NCI-H1092 treated with DMSO at 0.1 percent for 48 hours (cell line): Measurements from ENCODE around the gene HNRNPLL.

Experiments used
- DNase-seq: peaks from one replicate; lab custom pipeline; 2025; lab: John Stamatoyannopoulos, UW

The HNRNPLL gene

GRCh38 chr2:38527338-38528007 lies 75.3 kb downstream of the HNRNPLL start:
- no peak for DNase-seq

DNA sequence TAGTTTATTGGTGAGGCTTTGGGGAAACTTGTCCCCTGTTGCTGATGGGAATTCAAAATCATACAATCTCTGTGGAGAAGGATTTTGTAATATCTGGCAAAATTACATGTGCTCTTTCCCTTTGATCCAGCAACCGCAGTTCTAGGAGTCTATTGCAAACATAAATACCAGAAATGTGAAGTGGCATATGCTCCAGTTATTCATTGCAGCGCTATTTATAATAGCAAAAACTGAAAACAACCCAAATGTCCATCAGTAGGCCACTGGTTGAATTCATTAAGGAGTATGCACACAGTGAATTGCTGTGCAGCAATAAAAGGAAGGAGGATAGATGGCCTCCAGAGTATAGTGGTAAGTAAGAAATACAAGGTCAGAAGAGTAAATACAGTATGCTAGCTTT lies 76.5 kb downstream of the HNRNPLL start:
- no peak for DNase-seq

- no peak for DNase-seq
These were observed 78.1 kb downstream of the HNRNPLL start for GRCh38 chr2:38524580-38524979.

DNA sequence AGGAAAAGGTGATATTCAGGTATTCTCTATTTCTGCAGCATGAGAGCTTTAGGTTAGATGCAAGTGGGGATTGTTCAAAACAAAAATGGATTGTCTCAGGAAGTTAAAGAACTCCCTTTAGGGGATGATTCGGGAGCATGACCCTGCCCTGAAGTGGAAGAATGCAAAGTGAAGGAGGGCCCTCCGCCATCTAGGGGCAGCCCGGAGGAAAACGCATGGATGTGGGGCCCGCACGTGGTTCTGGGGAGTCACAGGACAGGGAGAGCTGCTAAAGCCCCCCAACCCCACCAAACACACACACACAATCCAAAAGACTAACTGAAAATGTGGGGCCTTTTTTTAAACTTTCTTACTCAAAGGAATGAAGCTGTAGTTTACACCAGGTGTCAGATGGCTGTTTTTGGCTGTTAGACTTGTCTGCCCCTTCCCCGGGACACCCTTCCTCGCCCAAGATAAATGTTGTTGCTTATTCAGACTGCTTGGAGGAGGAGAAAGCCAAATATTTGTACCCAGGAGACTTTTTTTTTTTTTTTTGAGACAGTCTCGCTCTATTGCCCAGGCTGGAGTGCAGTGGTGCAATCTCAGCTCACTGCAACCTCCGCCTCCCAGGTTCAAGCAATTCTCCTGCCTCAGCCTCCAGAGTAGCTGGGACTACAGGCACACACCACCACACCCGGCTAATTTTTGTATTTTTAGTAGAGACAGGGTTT lies 78.8 kb downstream of the HNRNPLL start:
- no peak for DNase-seq

DNA sequence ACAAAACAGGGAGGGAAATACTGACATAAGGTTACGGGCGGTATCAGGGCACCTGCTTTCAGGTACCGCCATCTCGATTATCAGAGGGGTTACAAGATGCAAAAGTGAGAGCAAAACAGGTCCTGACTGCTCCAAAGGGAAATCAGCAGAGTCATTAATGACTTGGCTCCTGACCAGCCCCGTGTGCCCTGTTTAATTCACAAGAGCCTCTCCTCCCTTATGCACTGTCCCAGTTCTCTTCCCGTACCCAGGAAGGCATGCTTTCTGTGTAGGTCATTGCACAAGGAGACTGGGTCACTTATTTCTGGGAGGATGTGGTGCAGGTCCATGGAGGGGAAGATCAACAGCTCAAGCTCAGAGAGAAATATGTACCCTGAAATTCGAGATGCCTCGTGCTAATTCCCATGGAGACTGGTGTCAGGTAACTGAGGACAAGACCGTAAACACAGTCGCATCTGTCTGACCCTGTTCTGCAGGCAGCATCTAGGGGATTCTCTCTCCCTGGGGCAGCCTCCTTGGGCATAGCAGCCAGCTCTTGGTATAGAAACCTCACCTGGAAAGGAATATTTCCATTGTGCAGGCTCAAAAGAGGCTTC lies 79.9 kb downstream of the HNRNPLL start:
- DNase-seq, result peak; percentile 5

GRCh38 chr2:38521835-38522234 lies 80.9 kb downstream of the HNRNPLL start:
- no peak for DNase-seq

GRCh38 chr2:38517284-38517683 lies 85.4 kb downstream of the HNRNPLL start:
- DNase-seq, result no peak

GRCh38 chr2:38516526-38516925 lies 86.2 kb downstream of the HNRNPLL start:
- DNase-seq, result no peak

DNA sequence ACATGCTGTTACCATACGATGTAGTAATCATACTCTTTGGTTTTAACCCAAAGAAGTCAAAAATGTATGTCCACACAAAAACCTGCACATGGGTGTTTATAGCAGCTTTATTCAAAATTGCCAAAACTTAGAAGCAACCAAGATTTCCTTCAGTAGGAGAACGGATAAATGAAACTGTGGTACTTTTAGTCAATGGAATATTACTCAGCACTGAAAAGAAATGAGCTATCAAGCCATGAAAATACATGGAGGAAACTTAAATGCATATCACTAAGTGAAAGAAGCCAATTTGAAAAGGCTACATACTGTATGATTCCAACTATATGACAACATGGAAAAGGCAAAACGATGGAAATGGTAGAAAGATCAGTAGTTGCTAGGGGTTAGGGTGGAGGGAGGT lies 86.6 kb downstream of the HNRNPLL start:
- no peak for DNase-seq

- DNase-seq, result no peak
These were observed 87.3 kb downstream of the HNRNPLL start for GRCh38 chr2:38515155-38516074.

GRCh38 chr2:38514603-38515154 lies 88.0 kb downstream of the HNRNPLL start:
- DNase-seq, result no peak

DNA sequence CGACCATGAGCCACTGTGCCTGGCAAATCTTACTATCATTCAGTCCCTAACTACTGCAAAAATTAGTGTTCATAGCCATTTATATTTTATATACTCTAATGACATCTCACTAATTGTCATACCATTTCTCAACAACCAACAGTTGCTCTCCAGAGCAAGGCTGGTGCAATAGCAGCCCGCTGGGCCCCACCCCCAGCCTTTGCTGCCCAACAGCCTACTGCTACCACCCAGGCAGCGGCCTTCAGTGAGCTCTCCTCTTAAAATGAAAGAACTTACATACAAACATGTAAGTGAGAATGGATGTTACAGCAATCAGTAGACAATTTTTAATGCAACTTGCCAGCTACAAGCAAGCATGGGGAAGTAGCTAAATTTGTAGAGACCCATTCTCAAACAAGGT lies 90.5 kb downstream of the HNRNPLL start:
- DNase-seq, result no peak
